Stimulated activated naive CD8-positive, alpha-beta T cell treated with anti-CD3 and anti-CD28 coated beads, Interleukin-15, Interleukin-2, amounts not matched to agents 100 ng/mL and 50 ng/mL, for 24 hours (primary cell): ENCODE results near the gene BTBD19.
"Not testable (repeated sequence)": the region's sequence is repeated elsewhere in the genome, so short reads cannot be mapped to it uniquely, and the experiment has no call there.

Experiments used
- H3K27ac Mint-ChIP-seq: one replicate; pipeline ENCODE4 v1.8.0; 2021; ENCODE audit warnings: mild to moderate bottlenecking, mixed read lengths
- H3K27me3 Mint-ChIP-seq: one replicate; pipeline ENCODE4 v1.8.0; 2021; ENCODE audit warnings: mixed read lengths
- H3K36me3 Mint-ChIP-seq: one replicate; pipeline ENCODE4 v1.8.0; 2021; ENCODE audit warnings: low read depth, mixed read lengths
- H3K4me1 Mint-ChIP-seq: one replicate; pipeline ENCODE4 v1.8.0; 2021; ENCODE audit warnings: low read depth, mixed read lengths
- H3K4me3 Mint-ChIP-seq: one replicate; pipeline ENCODE4 v1.8.0; 2021; ENCODE audit warnings: mild to moderate bottlenecking, mixed read lengths
- H3K9me3 Mint-ChIP-seq: one replicate; pipeline ENCODE4 v1.8.0; 2021; ENCODE audit warnings: mixed read lengths

The BTBD19 gene

GRCh38 chr1:44810762-44811105 lies 2.4 kb downstream of the BTBD19 start:
- Mint-ChIP-seq H3K4me3 (peak overlapping the region; percentile 63), H3K36me3 (peaks cover 47% of the 10 kb centered on the region), H3K4me1 (peaks cover 82% of the 10 kb centered on the region), H3K27ac (peak overlapping the region; percentile 99)
- not testable (repeated sequence) for H3K9me3 Mint-ChIP-seq, H3K27me3 Mint-ChIP-seq

- Mint-ChIP-seq H3K4me1 (peaks cover 82% of the 10 kb centered on the region), H3K4me3 (peak overlapping the region; percentile 63), H3K27ac (peak overlapping the region; percentile 99), H3K27me3 (no peaks in the 10 kb centered on the region), H3K9me3 (no peaks in the 10 kb centered on the region), H3K36me3 (peaks cover 46% of the 10 kb centered on the region)
Observed at GRCh38 chr1:44811234-44811633, 2.9 kb downstream of the BTBD19 start.

- Mint-ChIP-seq H3K27ac (no peak overlapping the region), H3K27me3 (no peaks in the 10 kb centered on the region), H3K9me3 (no peaks in the 10 kb centered on the region), H3K4me1 (peaks cover 76% of the 10 kb centered on the region), H3K36me3 (peaks cover 45% of the 10 kb centered on the region), H3K4me3 (no peak overlapping the region)
Observed at GRCh38 chr1:44812822-44813543, 4.7 kb downstream of the BTBD19 start.

- not testable (repeated sequence) for H3K27me3 Mint-ChIP-seq, H3K4me3 Mint-ChIP-seq, H3K9me3 Mint-ChIP-seq, H3K27ac Mint-ChIP-seq
- Mint-ChIP-seq H3K36me3 (peaks cover 34% of the 10 kb centered on the region), H3K4me1 (peaks cover 76% of the 10 kb centered on the region)
Observed at GRCh38 chr1:44815926-44816325, 7.6 kb downstream of the BTBD19 start.

- no peaks in the 10 kb centered on the region for H3K9me3 Mint-ChIP-seq
- peaks cover 25% of the 10 kb centered on the region for H3K36me3 Mint-ChIP-seq
- H3K4me3 Mint-ChIP-seq: peak overlapping the region; percentile 43
- H3K27ac Mint-ChIP-seq: peak overlapping the region; percentile 39
- peaks cover 68% of the 10 kb centered on the region for H3K4me1 Mint-ChIP-seq
- no peaks in the 10 kb centered on the region for H3K27me3 Mint-ChIP-seq
Observed at GRCh38 chr1:44817307-44817706, 9.0 kb downstream of the BTBD19 start.

GRCh38 chr1:44817771-44818495 lies 9.6 kb downstream of the BTBD19 start:
- H3K9me3 Mint-ChIP-seq: no peaks in the 10 kb centered on the region
- H3K36me3 Mint-ChIP-seq: peaks cover 25% of the 10 kb centered on the region
- peaks cover 67% of the 10 kb centered on the region for H3K4me1 Mint-ChIP-seq
- H3K27me3 Mint-ChIP-seq: no peaks in the 10 kb centered on the region
- peak overlapping the region; percentile 24 for H3K27ac Mint-ChIP-seq
- peak overlapping the region; percentile 43 for H3K4me3 Mint-ChIP-seq

- Mint-ChIP-seq H3K4me3 (peak overlapping the region; percentile 87), H3K27me3 (no peaks in the 10 kb centered on the region), H3K9me3 (no peaks in the 10 kb centered on the region), H3K27ac (peak overlapping the region; percentile 100), H3K4me1 (peaks cover 59% of the 10 kb centered on the region), H3K36me3 (peaks cover 20% of the 10 kb centered on the region)
Observed at GRCh38 chr1:44819196-44819607, 10.9 kb downstream of the BTBD19 start.

- Mint-ChIP-seq H3K27me3 (no peaks in the 10 kb centered on the region), H3K4me1 (peaks cover 56% of the 10 kb centered on the region), H3K36me3 (peaks cover 18% of the 10 kb centered on the region), H3K9me3 (no peaks in the 10 kb centered on the region), H3K27ac (peak overlapping the region; percentile 100), H3K4me3 (peak overlapping the region; percentile 87)
Observed at GRCh38 chr1:44819608-44820327, 11.4 kb downstream of the BTBD19 start.

GRCh38 chr1:44820328-44821239 lies 12.3 kb downstream of the BTBD19 start:
- H3K27me3 Mint-ChIP-seq: no peaks in the 10 kb centered on the region
- H3K36me3 Mint-ChIP-seq: peaks cover 10% of the 10 kb centered on the region
- H3K27ac Mint-ChIP-seq: peak overlapping the region; percentile 100

GRCh38 chr1:44821240-44821715 lies 13.0 kb downstream of the BTBD19 start:
- H3K4me1 Mint-ChIP-seq: peaks cover 45% of the 10 kb centered on the region
- peak overlapping the region; percentile 38 for H3K27ac Mint-ChIP-seq
- peaks cover 8% of the 10 kb centered on the region for H3K36me3 Mint-ChIP-seq
- H3K27me3 Mint-ChIP-seq: no peaks in the 10 kb centered on the region
- H3K9me3 Mint-ChIP-seq: no peaks in the 10 kb centered on the region
- peak overlapping the region; percentile 87 for H3K4me3 Mint-ChIP-seq

More at GRCh38 chr1:44820328-44821239, 12.3 kb downstream of the BTBD19 start:
- H3K9me3 Mint-ChIP-seq: no peaks in the 10 kb centered on the region
- H3K4me3 Mint-ChIP-seq: peak overlapping the region; percentile 87
- H3K4me1 Mint-ChIP-seq: peaks cover 47% of the 10 kb centered on the region

GRCh38 chr1:44822131-44822701 lies 13.9 kb downstream of the BTBD19 start:
- H3K27ac Mint-ChIP-seq: no peak overlapping the region
- H3K4me1 Mint-ChIP-seq: peaks cover 42% of the 10 kb centered on the region
- peaks cover 4% of the 10 kb centered on the region for H3K36me3 Mint-ChIP-seq
- H3K9me3 Mint-ChIP-seq: no peaks in the 10 kb centered on the region
- H3K27me3 Mint-ChIP-seq: no peaks in the 10 kb centered on the region
- H3K4me3 Mint-ChIP-seq: no peak overlapping the region

- Mint-ChIP-seq H3K4me1 (peaks cover 34% of the 10 kb centered on the region), H3K27ac (no peak overlapping the region)
Observed at GRCh38 chr1:44822981-44823451, 14.7 kb downstream of the BTBD19 start.

GRCh38 chr1:44824392-44824791 lies 16.1 kb downstream of the BTBD19 start:
- not testable (repeated sequence) for H3K27me3 Mint-ChIP-seq

More at GRCh38 chr1:44822981-44823451, 14.7 kb downstream of the BTBD19 start:
- Mint-ChIP-seq H3K27me3 (no peaks in the 10 kb centered on the region), H3K4me3 (no peak overlapping the region), H3K36me3 (no peaks in the 10 kb centered on the region), H3K9me3 (no peaks in the 10 kb centered on the region)

More at GRCh38 chr1:44824392-44824791, 16.1 kb downstream of the BTBD19 start:
- peaks cover 21% of the 10 kb centered on the region for H3K4me1 Mint-ChIP-seq
- not testable (repeated sequence) for H3K9me3 Mint-ChIP-seq, H3K27ac Mint-ChIP-seq, H3K36me3 Mint-ChIP-seq, H3K4me3 Mint-ChIP-seq
